HG02571 (cell line): ENCODE measurements around the gene EPHA3.

Experiments used
- ATAC-seq: cut with Tn5 transposase; IDR thresholded peaks from one replicate; pipeline ENCODE4 v1.9.1; 2021; ENCODE audit warnings: mild to moderate bottlenecking, moderate library complexity; ENCODE audit not compliant: unreplicated experiment

The EPHA3 gene

GRCh38 chr3:89278302-89279025 lies 171.0 kb downstream of the EPHA3 start:
- no peak for ATAC-seq

GRCh38 chr3:89280301-89280700 lies 172.9 kb downstream of the EPHA3 start:
- ATAC-seq = no peak

- no peak for ATAC-seq
Observed at GRCh38 chr3:89280822-89281365, 173.5 kb downstream of the EPHA3 start.

GRCh38 chr3:89287902-89288508 lies 180.6 kb downstream of the EPHA3 start:
- ATAC-seq = no peak

- no peak for ATAC-seq
Observed at GRCh38 chr3:89289574-89290190, 182.3 kb downstream of the EPHA3 start.

- ATAC-seq = no peak
Observed at GRCh38 chr3:89297199-89297598, 189.8 kb downstream of the EPHA3 start.

GRCh38 chr3:89300526-89300925 lies 193.1 kb downstream of the EPHA3 start:
- ATAC-seq = no peak

- no peak for ATAC-seq
Observed at GRCh38 chr3:89300981-89301380, 193.6 kb downstream of the EPHA3 start.

GRCh38 chr3:89303701-89304100 lies 196.3 kb downstream of the EPHA3 start:
- no peak for ATAC-seq

GRCh38 chr3:89306540-89306939 lies 199.1 kb downstream of the EPHA3 start:
- ATAC-seq = no peak

GRCh38 chr3:89311581-89311980 lies 204.2 kb downstream of the EPHA3 start:
- no peak for ATAC-seq

- ATAC-seq = no peak
Observed at GRCh38 chr3:89312141-89312540, 204.7 kb downstream of the EPHA3 start.

- ATAC-seq = no peak
Observed at GRCh38 chr3:89314454-89315098, 207.2 kb downstream of the EPHA3 start.

- ATAC-seq = no peak
Observed at GRCh38 chr3:89315750-89316470, 208.5 kb downstream of the EPHA3 start.

GRCh38 chr3:89320186-89320585 lies 212.8 kb downstream of the EPHA3 start:
- ATAC-seq = no peak

- ATAC-seq = no peak
Observed at GRCh38 chr3:89326997-89327396, 219.6 kb downstream of the EPHA3 start.

GRCh38 chr3:89332386-89332785 lies 225.0 kb downstream of the EPHA3 start:
- ATAC-seq = no peak

- ATAC-seq = no peak
Observed at GRCh38 chr3:89332793-89333192, 225.4 kb downstream of the EPHA3 start.

GRCh38 chr3:89335693-89336092 lies 228.3 kb downstream of the EPHA3 start:
- no peak for ATAC-seq

- no peak for ATAC-seq
Observed at GRCh38 chr3:89340408-89340807, 233.0 kb downstream of the EPHA3 start.

- no peak for ATAC-seq
Observed at GRCh38 chr3:89344076-89344475, 236.7 kb downstream of the EPHA3 start.
